OCI-LY7 (cell line): ENCODE data around the gene KANSL1.

Experiments used
- CTCF ChIP-seq: fragments of 200-600 bp; sonication (generic); conservative IDR thresholded peaks from 2 replicates; pipeline ENCODE4 v1.5.1; 2014; ENCODE audit warnings: mild to moderate bottlenecking, antibody characterized with exemption, low read length, moderate library complexity, mixed read lengths
- EZH2phosphoT487 ChIP-seq: fragments of 200-600 bp; sonication (generic); IDR thresholded peaks from 2 replicates; pipeline ENCODE4 v1.6.1; 2018; ENCODE audit warnings: low read depth, borderline replicate concordance, mild to moderate bottlenecking, mixed run types, antibody characterized with exemption, low read length, moderate library complexity, mixed read lengths

GRCh38 chr17:46198233-46198632 is 5.0 kb upstream of the KANSL1 start:
- TF ChIP-seq CTCF (no peak), EZH2phosphoT487 (no peak)
